ENCODE results near the gene TTC9C. TPM values are rescaled to one million over a fixed set of nuclear protein-coding genes. Genes with fewer than 3 reads are reported as not detected.

Gene TTC9C
- total RNA-seq, 1 donor from 2014 or later, result 24.3 TPM

GRCh38 chr11:62719302-62719978, 8.8 kb upstream of the TTC9C start:
- peaks cover 14% of the 10 kb centered on the region for H3K4me1 ChIP-seq
- intact Hi-C loops (cut with DNase I), result no loop called here

GRCh38 chr11:62721994-62722393, 6.3 kb upstream of the TTC9C start:
- no peak for TF ChIP-seq CTCF (IDR thresholded peaks at IDR 0.05)
- no peak for ATAC-seq
- DNase-seq, result no peak
- Histone ChIP-seq H3K4me1 (peaks cover 30% of the 10 kb centered on the region), H3K36me3 (peaks cover 74% of the 10 kb centered on the region), H3K27ac (no peak overlapping the region), H3K4me3 (no peak overlapping the region), H3K27me3 (ENCODE audit: low read depth) (no peaks in the 10 kb centered on the region), H3K9me3 (no peaks in the 10 kb centered on the region)
- intact Hi-C loops (cut with DNase I), result no loop called here

More at GRCh38 chr11:62719302-62719978, 8.8 kb upstream of the TTC9C start:
- Histone ChIP-seq H3K36me3 (peaks cover 99% of the 10 kb centered on the region), H3K27me3 (ENCODE audit: low read depth) (no peaks in the 10 kb centered on the region), H3K9me3 (no peaks in the 10 kb centered on the region), H3K4me3 (no peak overlapping the region), H3K27ac (no peak overlapping the region)
- ATAC-seq, result no peak
- no peak for DNase-seq
- no peak for TF ChIP-seq CTCF (IDR thresholded peaks at IDR 0.05)

GRCh38 chr11:62724171-62724570, 4.1 kb upstream of the TTC9C start:
- intact Hi-C loops (cut with DNase I), result no loop called here
- H3K9me3 ChIP-seq, result no peaks in the 10 kb centered on the region
- no peak for ATAC-seq
- H3K36me3 ChIP-seq, result peaks cover 52% of the 10 kb centered on the region
- H3K4me1 ChIP-seq, result peaks cover 30% of the 10 kb centered on the region
- no peaks in the 10 kb centered on the region for H3K27me3 ChIP-seq (ENCODE audit: low read depth)
- H3K4me3 ChIP-seq, result peak overlapping the region; percentile 96
- TF ChIP-seq CTCF (IDR thresholded peaks at IDR 0.05), result no peak
- no peak overlapping the region for H3K27ac ChIP-seq
- DNase-seq, result no peak

GRCh38 chr11:62725646-62726045, 2.6 kb upstream of the TTC9C start:
- Histone ChIP-seq H3K27me3 (ENCODE audit: low read depth) (no peaks in the 10 kb centered on the region), H3K4me1 (peaks cover 42% of the 10 kb centered on the region), H3K36me3 (peaks cover 37% of the 10 kb centered on the region), H3K27ac (peak overlapping the region; percentile 94), H3K9me3 (no peaks in the 10 kb centered on the region), H3K4me3 (peak overlapping the region; percentile 96)
- intact Hi-C loops (cut with DNase I), result no loop called here
- no peak for TF ChIP-seq CTCF (IDR thresholded peaks at IDR 0.05)
- DNase-seq, result no peak
- ATAC-seq, result no peak

- no peak for DNase-seq
- H3K27ac ChIP-seq, result peak overlapping the region; percentile 94
- H3K4me1 ChIP-seq, result peaks cover 48% of the 10 kb centered on the region
- peaks cover 36% of the 10 kb centered on the region for H3K36me3 ChIP-seq
- H3K4me3 ChIP-seq, result peak overlapping the region; percentile 96
- no peaks in the 10 kb centered on the region for H3K27me3 ChIP-seq (ENCODE audit: low read depth)
- no peak for TF ChIP-seq CTCF (IDR thresholded peaks at IDR 0.05)
- intact Hi-C loops (cut with DNase I), result no loop called here
- H3K9me3 ChIP-seq, result no peaks in the 10 kb centered on the region
- ATAC-seq, result no peak
These were observed 2.0 kb upstream of the TTC9C start for GRCh38 chr11:62726156-62726914.

All from lower lobe of right lung (tissue), 2 donors.